ENCODE results near the gene MEPCE. TPM values are rescaled to one million over a fixed set of nuclear protein-coding genes. Genes with fewer than 3 reads are reported as not detected.
"Not testable (repeated sequence)": the region's sequence is repeated elsewhere in the genome, so short reads cannot be mapped to it uniquely, and the experiment has no call there.

MEPCE gene, protein sequence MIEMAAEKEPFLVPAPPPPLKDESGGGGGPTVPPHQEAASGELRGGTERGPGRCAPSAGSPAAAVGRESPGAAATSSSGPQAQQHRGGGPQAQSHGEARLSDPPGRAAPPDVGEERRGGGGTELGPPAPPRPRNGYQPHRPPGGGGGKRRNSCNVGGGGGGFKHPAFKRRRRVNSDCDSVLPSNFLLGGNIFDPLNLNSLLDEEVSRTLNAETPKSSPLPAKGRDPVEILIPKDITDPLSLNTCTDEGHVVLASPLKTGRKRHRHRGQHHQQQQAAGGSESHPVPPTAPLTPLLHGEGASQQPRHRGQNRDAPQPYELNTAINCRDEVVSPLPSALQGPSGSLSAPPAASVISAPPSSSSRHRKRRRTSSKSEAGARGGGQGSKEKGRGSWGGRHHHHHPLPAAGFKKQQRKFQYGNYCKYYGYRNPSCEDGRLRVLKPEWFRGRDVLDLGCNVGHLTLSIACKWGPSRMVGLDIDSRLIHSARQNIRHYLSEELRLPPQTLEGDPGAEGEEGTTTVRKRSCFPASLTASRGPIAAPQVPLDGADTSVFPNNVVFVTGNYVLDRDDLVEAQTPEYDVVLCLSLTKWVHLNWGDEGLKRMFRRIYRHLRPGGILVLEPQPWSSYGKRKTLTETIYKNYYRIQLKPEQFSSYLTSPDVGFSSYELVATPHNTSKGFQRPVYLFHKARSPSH
- total RNA-seq = 10 to 100 TPM; 11.1 to 17.5 (median 15.2) TPM
- polyA plus RNA-seq = 10 to 100 TPM; 18.0 to 20.7 TPM

DNA sequence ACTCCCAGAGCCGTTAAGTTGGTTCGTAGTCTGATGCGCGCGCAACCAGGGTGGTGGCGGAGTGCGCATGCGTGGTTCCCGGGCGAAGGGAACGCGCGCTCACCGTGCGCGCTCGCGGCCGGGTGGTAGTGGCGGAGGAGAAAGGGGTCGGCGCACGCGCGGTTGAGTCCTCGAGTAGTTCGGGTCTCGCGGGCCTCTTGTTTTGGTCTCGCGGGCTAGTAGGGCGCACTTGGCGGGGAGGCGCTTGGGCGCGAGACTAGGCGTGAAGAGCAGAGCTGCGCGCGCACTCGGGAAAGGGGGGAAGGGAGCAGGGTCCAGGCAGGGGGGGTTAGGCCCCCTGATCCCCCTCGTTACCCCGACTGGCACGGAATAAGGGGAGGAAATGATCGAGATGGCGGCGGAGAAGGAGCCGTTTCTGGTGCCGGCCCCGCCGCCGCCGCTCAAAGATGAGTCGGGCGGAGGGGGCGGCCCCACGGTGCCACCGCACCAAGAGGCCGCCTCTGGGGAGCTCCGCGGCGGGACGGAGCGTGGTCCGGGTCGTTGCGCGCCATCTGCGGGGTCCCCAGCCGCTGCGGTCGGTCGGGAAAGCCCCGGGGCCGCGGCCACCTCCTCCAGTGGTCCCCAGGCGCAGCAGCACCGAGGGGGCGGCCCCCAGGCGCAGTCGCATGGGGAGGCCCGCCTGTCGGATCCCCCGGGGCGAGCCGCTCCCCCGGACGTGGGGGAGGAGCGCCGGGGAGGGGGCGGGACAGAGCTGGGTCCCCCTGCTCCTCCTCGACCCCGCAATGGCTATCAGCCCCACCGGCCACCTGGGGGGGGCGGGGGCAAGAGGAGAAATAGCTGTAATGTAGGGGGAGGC is at the start of gene MEPCE:
MEPCE (plus strand) TSS at position 195 of the 856 bp plus-strand sequence; CDS start at position 383, 188 bp downstream.
- Histone ChIP-seq H3K9me3 (no peaks in the 10 kb centered on the region), H3K27ac (peak within 1 kb of the TSS; percentile 97 to 100 (median 98)), H3K4me1 (peaks cover 0 to 22% (median 5%) of the 10 kb centered on the region in 3 donors), H3K27me3 (no peaks in the 10 kb centered on the region), H3K4me3 (peak within 1 kb of the TSS; percentile 55 to 98 (median 71)), H3K36me3 (peaks cover 0 to 12% (median 0%) of the 10 kb centered on the region in 3 donors)
- WGBS, 2 donors = 0 to 1% methylated on average over 69 to 94 of the region's 95 CpGs
- TF ChIP-seq, protein P1, sequence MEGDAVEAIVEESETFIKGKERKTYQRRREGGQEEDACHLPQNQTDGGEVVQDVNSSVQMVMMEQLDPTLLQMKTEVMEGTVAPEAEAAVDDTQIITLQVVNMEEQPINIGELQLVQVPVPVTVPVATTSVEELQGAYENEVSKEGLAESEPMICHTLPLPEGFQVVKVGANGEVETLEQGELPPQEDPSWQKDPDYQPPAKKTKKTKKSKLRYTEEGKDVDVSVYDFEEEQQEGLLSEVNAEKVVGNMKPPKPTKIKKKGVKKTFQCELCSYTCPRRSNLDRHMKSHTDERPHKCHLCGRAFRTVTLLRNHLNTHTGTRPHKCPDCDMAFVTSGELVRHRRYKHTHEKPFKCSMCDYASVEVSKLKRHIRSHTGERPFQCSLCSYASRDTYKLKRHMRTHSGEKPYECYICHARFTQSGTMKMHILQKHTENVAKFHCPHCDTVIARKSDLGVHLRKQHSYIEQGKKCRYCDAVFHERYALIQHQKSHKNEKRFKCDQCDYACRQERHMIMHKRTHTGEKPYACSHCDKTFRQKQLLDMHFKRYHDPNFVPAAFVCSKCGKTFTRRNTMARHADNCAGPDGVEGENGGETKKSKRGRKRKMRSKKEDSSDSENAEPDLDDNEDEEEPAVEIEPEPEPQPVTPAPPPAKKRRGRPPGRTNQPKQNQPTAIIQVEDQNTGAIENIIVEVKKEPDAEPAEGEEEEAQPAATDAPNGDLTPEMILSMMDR (IDR thresholded peaks at IDR 0.05) = no peak
- DNase-seq = peak; percentile 92 to 100 (median 96)
- peak; percentile 63 to 73 (median 68) for ATAC-seq
- intact Hi-C loops (cut with DNase I) = no loop called here
- peak; percentile 32 for FAIRE-seq

DNA sequence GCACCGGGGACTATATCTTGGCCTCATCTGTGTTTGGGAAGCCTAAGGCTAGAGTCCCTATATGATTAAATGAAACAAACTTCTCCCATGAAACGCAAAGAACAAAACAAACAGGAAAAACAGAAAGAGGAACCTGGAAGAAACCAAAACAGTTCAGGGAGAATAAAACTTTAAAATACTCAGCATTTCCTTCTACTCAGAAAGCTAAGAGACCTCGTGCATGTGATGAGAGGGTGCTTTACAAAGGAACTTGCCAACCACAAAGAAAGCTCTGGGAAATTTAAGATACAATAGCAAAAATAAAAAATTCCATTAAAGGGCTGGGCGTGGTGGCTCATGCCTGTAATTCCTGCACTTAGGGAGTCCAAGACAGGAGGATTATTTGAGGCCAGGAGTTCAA is 49.4 kb upstream of the MEPCE start:
- Histone ChIP-seq H3K27ac (peak overlapping the region in 1 of 4 donors; percentile 51), H3K4me3 (no peak overlapping the region), H3K4me1 (no peaks in the 10 kb centered on the region), H3K36me3 (no peaks in the 10 kb centered on the region), H3K9me3 (no peaks in the 10 kb centered on the region), H3K27me3 (no peaks in the 10 kb centered on the region)
- intact Hi-C loops (cut with DNase I) = no loop called here
- TF ChIP-seq, protein P1 (IDR thresholded peaks at IDR 0.05) = no peak
- ATAC-seq = peak in 2 of 4 donors; percentile 50
- 81 to 88% methylated on average over 4 of the region's 4 CpGs for WGBS, 2 donors
- no peak for DNase-seq
- no peak for FAIRE-seq

DNA sequence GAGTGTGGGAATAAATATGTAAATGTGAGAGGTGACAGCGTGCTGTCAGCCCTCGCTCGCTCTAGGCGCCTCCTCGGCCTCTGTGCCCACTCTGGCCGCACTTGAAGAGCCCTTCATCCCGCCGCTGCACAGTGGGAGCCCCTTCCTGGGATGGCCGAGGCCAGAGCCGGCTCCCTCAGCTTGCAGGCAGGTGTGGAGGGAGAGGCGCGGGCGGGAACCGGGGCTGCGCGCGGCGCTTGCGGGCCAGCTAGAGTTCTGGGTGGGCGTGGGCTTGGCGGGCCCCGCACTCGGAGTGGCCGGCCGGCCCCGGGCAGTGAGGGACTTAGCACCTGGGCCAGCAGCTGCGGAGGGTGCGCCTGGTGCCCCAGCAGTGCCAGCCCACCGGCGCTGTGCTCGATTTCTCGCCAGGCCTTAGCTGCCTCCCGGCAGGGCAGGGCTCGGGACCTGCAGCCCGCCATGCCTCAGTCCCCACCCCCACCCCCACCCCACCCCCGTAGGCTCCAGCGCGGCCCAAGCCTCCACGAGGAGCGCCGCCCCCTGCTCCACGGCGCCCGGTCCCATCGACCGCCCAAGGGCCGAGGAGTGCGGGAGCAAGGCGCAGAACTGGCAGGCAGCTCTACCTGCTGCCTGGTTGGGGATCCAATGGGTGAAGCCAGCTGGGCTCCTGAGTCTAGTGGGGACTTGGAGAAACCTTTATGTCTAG is 47.9 kb upstream of the MEPCE start:
- H3K27me3 ChIP-seq; DNase-seq; H3K27ac ChIP-seq; H3K9me3 ChIP-seq; H3K4me1 ChIP-seq; FAIRE-seq; H3K36me3 ChIP-seq; intact Hi-C loops (cut with DNase I): not testable (repeated sequence)
- ATAC-seq = peak; percentile 22 to 57 (median 41)
- H3K4me3 ChIP-seq = peak overlapping the region in 1 of 4 donors; percentile 30
- WGBS, 2 donors = 68 to 82% methylated on average over 38 to 49 of the region's 49 CpGs

DNA sequence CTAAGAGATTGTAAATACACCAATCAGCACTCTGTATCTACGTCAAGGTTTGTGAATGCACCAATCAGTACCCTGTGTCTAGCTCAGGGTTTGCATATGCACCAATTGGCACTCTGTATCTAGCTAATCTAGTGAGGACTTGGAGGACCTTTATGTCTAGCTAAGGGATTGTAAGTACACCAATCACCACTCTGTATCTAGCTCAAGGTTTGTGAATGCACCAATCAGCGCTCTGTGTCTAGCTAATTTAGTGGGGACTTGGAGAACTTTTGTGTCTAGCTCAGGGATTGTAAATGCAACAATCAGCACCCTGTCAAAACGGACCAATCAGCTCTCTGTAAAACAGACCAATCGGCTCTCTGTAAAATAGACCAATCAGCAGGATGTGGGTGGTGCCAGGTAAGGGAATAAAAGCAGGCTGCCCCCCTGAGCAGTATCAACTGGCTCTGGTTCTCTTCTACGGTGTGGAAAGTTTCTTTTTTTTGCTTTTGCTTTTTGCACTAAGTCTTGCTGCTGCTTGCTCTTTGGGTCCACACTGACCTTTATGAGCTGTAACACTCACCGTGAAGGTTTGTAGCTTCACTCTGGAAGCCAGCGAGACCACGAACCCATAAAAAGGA is 47.3 kb upstream of the MEPCE start:
- WGBS, 2 donors = 82 to 84% methylated on average over 8 of the region's 8 CpGs
- DNase-seq; intact Hi-C loops (cut with DNase I); H3K36me3 ChIP-seq; FAIRE-seq; H3K4me1 ChIP-seq; H3K9me3 ChIP-seq; H3K27ac ChIP-seq; H3K27me3 ChIP-seq: not testable (repeated sequence)
- H3K4me3 ChIP-seq = peak overlapping the region in 1 of 4 donors; percentile 30
- peak in 2 of 4 donors; percentile 44 to 47 for ATAC-seq

DNA sequence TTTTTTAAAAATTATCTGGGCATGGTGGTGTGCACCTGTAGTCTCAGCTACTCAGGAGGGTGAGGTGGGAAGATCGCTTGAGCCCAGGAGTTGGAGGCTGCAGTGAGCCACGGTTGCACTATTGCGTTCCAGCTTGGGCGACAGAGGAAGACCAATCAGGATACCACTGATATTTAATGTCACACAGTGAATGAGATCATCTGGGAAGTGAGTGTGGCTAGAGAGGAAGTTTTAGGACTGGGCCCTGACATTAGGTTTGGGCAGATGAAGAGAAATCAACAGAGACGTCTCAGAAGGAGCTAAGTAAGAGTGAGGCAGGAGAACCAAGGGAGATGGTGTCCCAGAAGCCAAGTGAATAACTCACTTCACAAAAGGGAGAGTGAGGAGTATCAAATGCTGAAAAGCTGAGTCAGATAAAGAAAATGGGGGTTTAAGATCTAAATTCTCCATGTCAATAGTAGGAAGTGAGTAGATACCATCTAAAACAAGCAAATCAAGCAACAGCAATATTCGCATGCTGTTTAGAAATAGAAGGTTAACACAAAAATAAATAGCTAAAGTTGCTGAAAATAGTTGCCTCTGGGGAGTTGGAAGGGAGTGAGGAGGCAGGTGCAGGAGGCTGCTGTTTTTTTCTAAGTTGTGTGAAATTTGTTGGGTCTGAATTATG is 44.9 kb upstream of the MEPCE start:
- Histone ChIP-seq H3K36me3 (no peaks in the 10 kb centered on the region), H3K27ac (no peak overlapping the region), H3K4me3 (no peak overlapping the region), H3K9me3 (no peaks in the 10 kb centered on the region), H3K4me1 (no peaks in the 10 kb centered on the region), H3K27me3 (no peaks in the 10 kb centered on the region)
- intact Hi-C loops (cut with DNase I) = no loop called here
- FAIRE-seq = no peak
- ATAC-seq = peak in 1 of 4 donors; percentile 47
- 75 to 81% methylated on average over 6 of the region's 6 CpGs for WGBS, 2 donors
- TF ChIP-seq, protein P1 (IDR thresholded peaks at IDR 0.05) = no peak
- DNase-seq = no peak

Data from pancreas (tissue), 10 donors.